WTC11 (cell line): Measurements from ENCODE around the gene SNX2. TPM values are rescaled to one million over a fixed set of nuclear protein-coding genes. Genes with fewer than 3 reads are reported as not detected.

ENCODE experiments used
- ATAC-seq: fragments of 200-7000 bp; cut with Tn5 transposase; 2 replicates; pipeline ENCODE4 v1.10.0; 2021; ENCODE audit warnings: mild to moderate bottlenecking, moderate library complexity
- CTCF ChIA-PET: fragments of 300-600 bp; sonication (Branson Sonifier 250); formaldehyde crosslinking; loops from one replicate; lab custom pipeline; 2021; ENCODE audit warnings: antibody characterized with exemption; lab: Charles Lee
- POLR2A ChIA-PET: fragments of 350-600 bp; sonication (Branson Sonifier 250); formaldehyde crosslinking; loops from one replicate; lab custom pipeline; 2021; ENCODE audit warnings: antibody characterized with exemption; lab: Charles Lee
- DNase-seq: peaks from one replicate; pipeline ENCODE4 v3.0.0; 2021; ENCODE audit warnings: low spot score
- H3K27ac Mint-ChIP-seq: 2 replicates; pipeline ENCODE4 v1.8.0; 2021; ENCODE audit warnings: mixed read lengths
- H3K27me3 Mint-ChIP-seq: 2 replicates; pipeline ENCODE4 v1.8.0; 2021; ENCODE audit warnings: low read depth, mild to moderate bottlenecking, moderate library complexity, mixed read lengths
- H3K36me3 Mint-ChIP-seq: 2 replicates; pipeline ENCODE4 v1.8.0; 2021; ENCODE audit warnings: mixed read lengths
- H3K4me1 Mint-ChIP-seq: 2 replicates; pipeline ENCODE4 v1.8.0; 2022; ENCODE audit warnings: mixed read lengths
- H3K4me3 Mint-ChIP-seq: 2 replicates; pipeline ENCODE4 v1.8.0; 2021; ENCODE audit warnings: mild to moderate bottlenecking, moderate library complexity, mixed read lengths
- H3K9me3 Mint-ChIP-seq: 2 replicates; pipeline ENCODE4 v1.8.0; 2021; ENCODE audit warnings: mixed read lengths
- ATF1 ChIP-seq: sonication (generic); formaldehyde crosslinking; IDR thresholded peaks from 2 replicates; pipeline ENCODE4 v1.8.1; 2023; ENCODE audit warnings: mild to moderate bottlenecking, moderate library complexity, missing genetic modification reagents
- CREB1 ChIP-seq: sonication (generic); formaldehyde crosslinking; IDR thresholded peaks from 2 replicates; pipeline ENCODE4 v1.8.0; 2023; ENCODE audit warnings: mild to moderate bottlenecking, missing genetic modification reagents
- ELF4 ChIP-seq: sonication (generic); formaldehyde crosslinking; IDR thresholded peaks from 2 replicates; pipeline ENCODE4 v1.8.1; 2022; ENCODE audit warnings: low read depth, mild to moderate bottlenecking, moderate library complexity, missing genetic modification reagents
- EMX1 ChIP-seq: fragments of 250-450 bp; sonication (Bioruptor Pico); IDR thresholded peaks from 2 replicates; pipeline ENCODE4 v1.8.0; 2021; ENCODE audit warnings: mild to moderate bottlenecking
- HMGA2 ChIP-seq: fragments of 250-450 bp; sonication (Bioruptor Pico); IDR thresholded peaks from 2 replicates; pipeline ENCODE4 v1.4.0; 2021; ENCODE audit warnings: mild to moderate bottlenecking, moderate library complexity
- JUN ChIP-seq: sonication (generic); formaldehyde crosslinking; IDR thresholded peaks from 2 replicates; pipeline ENCODE4 v1.8.0; 2023; ENCODE audit warnings: mild to moderate bottlenecking, missing genetic modification reagents
- KAT7 ChIP-seq: sonication (generic); formaldehyde crosslinking; IDR thresholded peaks from 2 replicates; pipeline ENCODE4 v1.8.1; 2023; ENCODE audit warnings: missing genetic modification reagents, mild to moderate bottlenecking, borderline replicate concordance
- MXD4 ChIP-seq: fragments of 250-450 bp; sonication (Bioruptor Pico); IDR thresholded peaks from 2 replicates; pipeline ENCODE4 v1.8.0; 2021; ENCODE audit warnings: mild to moderate bottlenecking, moderate library complexity, borderline replicate concordance
- NFATC4 ChIP-seq: fragments of 250-450 bp; sonication (Bioruptor Pico); IDR thresholded peaks from 2 replicates; pipeline ENCODE4 v1.9.0; 2021; ENCODE audit warnings: mild to moderate bottlenecking
- RORB ChIP-seq: fragments of 250-450 bp; sonication (Bioruptor Pico); IDR thresholded peaks from 2 replicates; pipeline ENCODE4 v1.9.0; 2021; ENCODE audit warnings: mild to moderate bottlenecking
- TCF7 ChIP-seq: sonication (generic); formaldehyde crosslinking; IDR thresholded peaks from 2 replicates; pipeline ENCODE4 v1.8.0; 2022; ENCODE audit warnings: mild to moderate bottlenecking, low read depth, missing genetic modification reagents, moderate library complexity
- TEAD4 ChIP-seq: sonication (generic); formaldehyde crosslinking; IDR thresholded peaks from 2 replicates; pipeline ENCODE4 v1.8.0; 2022; ENCODE audit warnings: mild to moderate bottlenecking, missing genetic modification reagents
- USF1 ChIP-seq: sonication (generic); formaldehyde crosslinking; IDR thresholded peaks from 2 replicates; pipeline ENCODE4 v1.8.0; 2022; ENCODE audit warnings: mild to moderate bottlenecking, missing genetic modification reagents
- ZBTB21 ChIP-seq: sonication (generic); formaldehyde crosslinking; IDR thresholded peaks from 2 replicates; pipeline ENCODE4 v1.8.1; 2023; ENCODE audit warnings: mild to moderate bottlenecking, missing genetic modification reagents, borderline replicate concordance
- ZBTB43 ChIP-seq: sonication (generic); formaldehyde crosslinking; IDR thresholded peaks from 2 replicates; pipeline ENCODE4 v1.8.1; 2023; ENCODE audit warnings: mild to moderate bottlenecking, missing genetic modification reagents
- ZNF138 ChIP-seq: sonication (generic); formaldehyde crosslinking; conservative IDR thresholded peaks from 2 replicates; pipeline ENCODE4 v1.8.1; 2022; ENCODE audit warnings: mild to moderate bottlenecking, moderate library complexity, missing genetic modification reagents
- ZNF396 ChIP-seq: fragments of 250-450 bp; sonication (Bioruptor Pico); IDR thresholded peaks from 2 replicates; pipeline ENCODE4 v1.8.0; 2021; ENCODE audit warnings: mild to moderate bottlenecking, moderate library complexity, borderline replicate concordance
- total RNA-seq: library from RNA; stranded (reverse); gene quantifications from 3 replicates; pipeline ENCODE4 v1.2.3, GENCODE V29; 2021
- TF ChIP-seq, protein P1 (sequence below): sonication (generic); formaldehyde crosslinking; IDR thresholded peaks from 2 replicates; pipeline ENCODE4 v1.8.1; 2023; ENCODE audit warnings: mild to moderate bottlenecking, missing genetic modification reagents, borderline replicate concordance
- TF ChIP-seq, protein P2 (sequence below): fragments of 250-450 bp; sonication (Bioruptor Pico); IDR thresholded peaks from 2 replicates; pipeline ENCODE4 v1.9.0; 2021; ENCODE audit warnings: mild to moderate bottlenecking
- TF ChIP-seq, protein P3 (sequence below): sonication (generic); formaldehyde crosslinking; IDR thresholded peaks from 2 replicates; pipeline ENCODE4 v1.8.0; 2023; ENCODE audit warnings: mild to moderate bottlenecking, missing genetic modification reagents

The SNX2 gene
- total RNA-seq, 1 experiment from 2014 or later, result 63.7 TPM

GRCh38 chr5:122727112-122727541 lies 47.8 kb upstream of the SNX2 start:
- Mint-ChIP-seq H3K27ac (no peak overlapping the region), H3K27me3 (no peaks in the 10 kb centered on the region; the same call in 1 of the 2 replicates), H3K4me1 (peaks cover 11% of the 10 kb centered on the region), H3K9me3 (0 out of 2 replicates have a peak, but pooled peaks cover 3% of the 10 kb centered on the region), H3K36me3 (no peaks in the 10 kb centered on the region), H3K4me3 (no peak overlapping the region)
- CTCF ChIA-PET, result interaction anchor here (0.7 kb wide), 1 partner anchor 211 kb away, joined by 3 read pairs; no protein-coding TSS in a partner anchor
- POLR2A ChIA-PET, result no interaction called here
- ATAC-seq (no peak), DNase-seq (no peak)
- TF ChIP-seq KAT7 (CRISPR knock-in tag), result no peak
- no peak for TF ChIP-seq MXD4
- TF ChIP-seq, protein P1, sequence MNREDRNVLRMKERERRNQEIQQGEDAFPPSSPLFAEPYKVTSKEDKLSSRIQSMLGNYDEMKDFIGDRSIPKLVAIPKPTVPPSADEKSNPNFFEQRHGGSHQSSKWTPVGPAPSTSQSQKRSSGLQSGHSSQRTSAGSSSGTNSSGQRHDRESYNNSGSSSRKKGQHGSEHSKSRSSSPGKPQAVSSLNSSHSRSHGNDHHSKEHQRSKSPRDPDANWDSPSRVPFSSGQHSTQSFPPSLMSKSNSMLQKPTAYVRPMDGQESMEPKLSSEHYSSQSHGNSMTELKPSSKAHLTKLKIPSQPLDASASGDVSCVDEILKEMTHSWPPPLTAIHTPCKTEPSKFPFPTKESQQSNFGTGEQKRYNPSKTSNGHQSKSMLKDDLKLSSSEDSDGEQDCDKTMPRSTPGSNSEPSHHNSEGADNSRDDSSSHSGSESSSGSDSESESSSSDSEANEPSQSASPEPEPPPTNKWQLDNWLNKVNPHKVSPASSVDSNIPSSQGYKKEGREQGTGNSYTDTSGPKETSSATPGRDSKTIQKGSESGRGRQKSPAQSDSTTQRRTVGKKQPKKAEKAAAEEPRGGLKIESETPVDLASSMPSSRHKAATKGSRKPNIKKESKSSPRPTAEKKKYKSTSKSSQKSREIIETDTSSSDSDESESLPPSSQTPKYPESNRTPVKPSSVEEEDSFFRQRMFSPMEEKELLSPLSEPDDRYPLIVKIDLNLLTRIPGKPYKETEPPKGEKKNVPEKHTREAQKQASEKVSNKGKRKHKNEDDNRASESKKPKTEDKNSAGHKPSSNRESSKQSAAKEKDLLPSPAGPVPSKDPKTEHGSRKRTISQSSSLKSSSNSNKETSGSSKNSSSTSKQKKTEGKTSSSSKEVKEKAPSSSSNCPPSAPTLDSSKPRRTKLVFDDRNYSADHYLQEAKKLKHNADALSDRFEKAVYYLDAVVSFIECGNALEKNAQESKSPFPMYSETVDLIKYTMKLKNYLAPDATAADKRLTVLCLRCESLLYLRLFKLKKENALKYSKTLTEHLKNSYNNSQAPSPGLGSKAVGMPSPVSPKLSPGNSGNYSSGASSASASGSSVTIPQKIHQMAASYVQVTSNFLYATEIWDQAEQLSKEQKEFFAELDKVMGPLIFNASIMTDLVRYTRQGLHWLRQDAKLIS, result no peak
- TF ChIP-seq ATF1 (CRISPR knock-in tag), result no peak
- no peak for TF ChIP-seq NFATC4 (CRISPR knock-in tag)
- TF ChIP-seq ZBTB43, result no peak

DNA sequence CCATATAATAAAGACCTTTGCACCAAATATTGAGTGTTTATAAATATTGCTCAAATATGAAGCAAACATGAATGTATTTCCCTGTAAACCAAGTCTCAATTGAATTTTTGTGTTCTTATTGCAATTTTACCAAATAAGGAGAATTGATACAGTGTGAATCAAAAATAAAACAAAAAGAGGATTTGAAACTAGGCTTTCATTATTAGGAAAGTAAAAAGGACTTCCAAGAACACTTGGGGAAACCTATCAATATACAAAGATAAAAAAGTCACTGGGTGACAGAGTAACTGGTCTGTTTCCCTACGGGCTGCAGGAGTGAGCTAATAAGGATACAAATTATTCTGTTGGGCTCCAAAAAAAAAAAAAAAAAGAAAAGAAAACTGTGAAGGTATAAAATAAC lies 44.8 kb upstream of the SNX2 start:
- CTCF ChIA-PET, result interaction anchor here (0.7 kb wide), 1 partner anchor 1874 kb away, joined by 3 read pairs; no protein-coding TSS in a partner anchor

More for the DNA sequence above, 44.8 kb upstream of the SNX2 start:
- TF ChIP-seq ZNF138 (CRISPR knock-in tag) (no peak), HMGA2 (no peak), EMX1 (CRISPR knock-in tag) (no peak), ZNF396 (CRISPR knock-in tag) (no peak), RORB (CRISPR knock-in tag) (no peak), ELF4 (CRISPR knock-in tag) (no peak), ATF1 (CRISPR knock-in tag) (no peak), TEAD4 (CRISPR knock-in tag) (no peak), JUN (CRISPR knock-in tag) (no peak), CREB1 (CRISPR knock-in tag) (no peak), TCF7 (no peak), USF1 (CRISPR knock-in tag) (no peak), ZBTB21 (CRISPR knock-in tag) (no peak)
- TF ChIP-seq, protein P2, sequence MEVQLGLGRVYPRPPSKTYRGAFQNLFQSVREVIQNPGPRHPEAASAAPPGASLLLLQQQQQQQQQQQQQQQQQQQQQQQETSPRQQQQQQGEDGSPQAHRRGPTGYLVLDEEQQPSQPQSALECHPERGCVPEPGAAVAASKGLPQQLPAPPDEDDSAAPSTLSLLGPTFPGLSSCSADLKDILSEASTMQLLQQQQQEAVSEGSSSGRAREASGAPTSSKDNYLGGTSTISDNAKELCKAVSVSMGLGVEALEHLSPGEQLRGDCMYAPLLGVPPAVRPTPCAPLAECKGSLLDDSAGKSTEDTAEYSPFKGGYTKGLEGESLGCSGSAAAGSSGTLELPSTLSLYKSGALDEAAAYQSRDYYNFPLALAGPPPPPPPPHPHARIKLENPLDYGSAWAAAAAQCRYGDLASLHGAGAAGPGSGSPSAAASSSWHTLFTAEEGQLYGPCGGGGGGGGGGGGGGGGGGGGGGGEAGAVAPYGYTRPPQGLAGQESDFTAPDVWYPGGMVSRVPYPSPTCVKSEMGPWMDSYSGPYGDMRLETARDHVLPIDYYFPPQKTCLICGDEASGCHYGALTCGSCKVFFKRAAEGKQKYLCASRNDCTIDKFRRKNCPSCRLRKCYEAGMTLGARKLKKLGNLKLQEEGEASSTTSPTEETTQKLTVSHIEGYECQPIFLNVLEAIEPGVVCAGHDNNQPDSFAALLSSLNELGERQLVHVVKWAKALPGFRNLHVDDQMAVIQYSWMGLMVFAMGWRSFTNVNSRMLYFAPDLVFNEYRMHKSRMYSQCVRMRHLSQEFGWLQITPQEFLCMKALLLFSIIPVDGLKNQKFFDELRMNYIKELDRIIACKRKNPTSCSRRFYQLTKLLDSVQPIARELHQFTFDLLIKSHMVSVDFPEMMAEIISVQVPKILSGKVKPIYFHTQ, result no peak
- TF ChIP-seq, protein P3, sequence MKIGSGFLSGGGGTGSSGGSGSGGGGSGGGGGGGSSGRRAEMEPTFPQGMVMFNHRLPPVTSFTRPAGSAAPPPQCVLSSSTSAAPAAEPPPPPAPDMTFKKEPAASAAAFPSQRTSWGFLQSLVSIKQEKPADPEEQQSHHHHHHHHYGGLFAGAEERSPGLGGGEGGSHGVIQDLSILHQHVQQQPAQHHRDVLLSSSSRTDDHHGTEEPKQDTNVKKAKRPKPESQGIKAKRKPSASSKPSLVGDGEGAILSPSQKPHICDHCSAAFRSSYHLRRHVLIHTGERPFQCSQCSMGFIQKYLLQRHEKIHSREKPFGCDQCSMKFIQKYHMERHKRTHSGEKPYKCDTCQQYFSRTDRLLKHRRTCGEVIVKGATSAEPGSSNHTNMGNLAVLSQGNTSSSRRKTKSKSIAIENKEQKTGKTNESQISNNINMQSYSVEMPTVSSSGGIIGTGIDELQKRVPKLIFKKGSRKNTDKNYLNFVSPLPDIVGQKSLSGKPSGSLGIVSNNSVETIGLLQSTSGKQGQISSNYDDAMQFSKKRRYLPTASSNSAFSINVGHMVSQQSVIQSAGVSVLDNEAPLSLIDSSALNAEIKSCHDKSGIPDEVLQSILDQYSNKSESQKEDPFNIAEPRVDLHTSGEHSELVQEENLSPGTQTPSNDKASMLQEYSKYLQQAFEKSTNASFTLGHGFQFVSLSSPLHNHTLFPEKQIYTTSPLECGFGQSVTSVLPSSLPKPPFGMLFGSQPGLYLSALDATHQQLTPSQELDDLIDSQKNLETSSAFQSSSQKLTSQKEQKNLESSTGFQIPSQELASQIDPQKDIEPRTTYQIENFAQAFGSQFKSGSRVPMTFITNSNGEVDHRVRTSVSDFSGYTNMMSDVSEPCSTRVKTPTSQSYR (CRISPR knock-in tag), result no peak
- POLR2A ChIA-PET, result interaction anchor here (0.7 kb wide), 1 partner anchor 632 kb away, joined by 5 read pairs; no protein-coding TSS in a partner anchor
- Mint-ChIP-seq H3K27me3 (no peaks in the 10 kb centered on the region; the same call in none of the 2 replicates), H3K36me3 (no peaks in the 10 kb centered on the region), H3K4me3 (no peak overlapping the region), H3K4me1 (no peaks in the 10 kb centered on the region), H3K9me3 (peaks cover 8% of the 10 kb centered on the region), H3K27ac (no peak overlapping the region)
- DNase-seq (no peak), ATAC-seq (no peak)
